WTC11 (cell line): ENCODE results near the gene ANO4. TPM values are rescaled to one million over a fixed set of nuclear protein-coding genes. Genes with fewer than 3 reads are reported as not detected.

Experiments used
- ATAC-seq: fragments of 200-7000 bp; cut with Tn5 transposase; 2 replicates; pipeline ENCODE4 v1.10.0; 2021; ENCODE audit warnings: mild to moderate bottlenecking, moderate library complexity
- CTCF ChIA-PET: fragments of 300-600 bp; sonication (Branson Sonifier 250); formaldehyde crosslinking; loops from one replicate; lab custom pipeline; 2021; ENCODE audit warnings: antibody characterized with exemption; lab: Charles Lee
- POLR2A ChIA-PET: fragments of 350-600 bp; sonication (Branson Sonifier 250); formaldehyde crosslinking; loops from one replicate; lab custom pipeline; 2021; ENCODE audit warnings: antibody characterized with exemption; lab: Charles Lee
- DNase-seq: peaks from one replicate; pipeline ENCODE4 v3.0.0; 2021; ENCODE audit warnings: low spot score
- H3K27ac Mint-ChIP-seq: 2 replicates; pipeline ENCODE4 v1.8.0; 2021; ENCODE audit warnings: mixed read lengths
- H3K27me3 Mint-ChIP-seq: 2 replicates; pipeline ENCODE4 v1.8.0; 2021; ENCODE audit warnings: low read depth, mild to moderate bottlenecking, moderate library complexity, mixed read lengths
- H3K36me3 Mint-ChIP-seq: 2 replicates; pipeline ENCODE4 v1.8.0; 2021; ENCODE audit warnings: mixed read lengths
- H3K4me1 Mint-ChIP-seq: 2 replicates; pipeline ENCODE4 v1.8.0; 2022; ENCODE audit warnings: mixed read lengths
- H3K4me3 Mint-ChIP-seq: 2 replicates; pipeline ENCODE4 v1.8.0; 2021; ENCODE audit warnings: mild to moderate bottlenecking, moderate library complexity, mixed read lengths
- H3K9me3 Mint-ChIP-seq: 2 replicates; pipeline ENCODE4 v1.8.0; 2021; ENCODE audit warnings: mixed read lengths
- ATF6 ChIP-seq: sonication (generic); formaldehyde crosslinking; IDR thresholded peaks from 2 replicates; pipeline ENCODE4 v1.8.1; 2023; ENCODE audit warnings: mild to moderate bottlenecking, missing genetic modification reagents
- EMX1 ChIP-seq: fragments of 250-450 bp; sonication (Bioruptor Pico); IDR thresholded peaks from 2 replicates; pipeline ENCODE4 v1.8.0; 2021; ENCODE audit warnings: mild to moderate bottlenecking
- ERG ChIP-seq: fragments of 250-450 bp; sonication (Bioruptor Pico); IDR thresholded peaks from 2 replicates; pipeline ENCODE4 v1.8.0; 2021; ENCODE audit warnings: mild to moderate bottlenecking
- IRF2 ChIP-seq: sonication (generic); formaldehyde crosslinking; IDR thresholded peaks from 2 replicates; pipeline ENCODE4 v1.8.0; 2022; ENCODE audit warnings: low read depth, missing genetic modification reagents, borderline replicate concordance
- JAZF1 ChIP-seq: fragments of 250-450 bp; sonication (Bioruptor Pico); IDR thresholded peaks from 2 replicates; pipeline ENCODE4 v1.9.0; 2021; ENCODE audit warnings: moderate library complexity, mild to moderate bottlenecking, inconsistent platforms
- JUN ChIP-seq: sonication (generic); formaldehyde crosslinking; IDR thresholded peaks from 2 replicates; pipeline ENCODE4 v1.8.0; 2023; ENCODE audit warnings: mild to moderate bottlenecking, missing genetic modification reagents
- MLX ChIP-seq: sonication (generic); formaldehyde crosslinking; IDR thresholded peaks from 2 replicates; pipeline ENCODE4 v1.8.1; 2023; ENCODE audit warnings: mild to moderate bottlenecking, missing genetic modification reagents, moderate library complexity
- RORB ChIP-seq: fragments of 250-450 bp; sonication (Bioruptor Pico); IDR thresholded peaks from 2 replicates; pipeline ENCODE4 v1.9.0; 2021; ENCODE audit warnings: mild to moderate bottlenecking
- SP1 ChIP-seq: sonication (generic); formaldehyde crosslinking; conservative IDR thresholded peaks from 2 replicates; pipeline ENCODE4 v1.8.1; 2022; ENCODE audit warnings: missing genetic modification reagents
- TEAD4 ChIP-seq: sonication (generic); formaldehyde crosslinking; IDR thresholded peaks from 2 replicates; pipeline ENCODE4 v1.8.0; 2022; ENCODE audit warnings: mild to moderate bottlenecking, missing genetic modification reagents
- ZNF138 ChIP-seq: sonication (generic); formaldehyde crosslinking; conservative IDR thresholded peaks from 2 replicates; pipeline ENCODE4 v1.8.1; 2022; ENCODE audit warnings: mild to moderate bottlenecking, moderate library complexity, missing genetic modification reagents
- ZNF425 ChIP-seq: fragments of 250-450 bp; sonication (Bioruptor Pico); conservative IDR thresholded peaks from 2 replicates; pipeline ENCODE4 v1.9.0; 2021; ENCODE audit warnings: mild to moderate bottlenecking
- ZNF532 ChIP-seq: fragments of 250-450 bp; sonication (Bioruptor Pico); IDR thresholded peaks from 2 replicates; pipeline ENCODE4 v1.9.0; 2021; ENCODE audit warnings: mild to moderate bottlenecking, borderline replicate concordance
- ZSCAN18 ChIP-seq: fragments of 250-450 bp; sonication (Bioruptor Pico); IDR thresholded peaks from 2 replicates; pipeline ENCODE4 v2.1.2; 2022; ENCODE audit warnings: mild to moderate bottlenecking, moderate library complexity
- total RNA-seq: library from RNA; stranded (reverse); gene quantifications from 3 replicates; pipeline ENCODE4 v1.2.3, GENCODE V29; 2021
- TF ChIP-seq, protein P1 (sequence below): sonication (generic); formaldehyde crosslinking; IDR thresholded peaks from 2 replicates; pipeline ENCODE4 v1.8.1; 2023; ENCODE audit warnings: mild to moderate bottlenecking, moderate library complexity, missing genetic modification reagents
- TF ChIP-seq, protein P2 (sequence below): sonication (generic); formaldehyde crosslinking; IDR thresholded peaks from 2 replicates; pipeline ENCODE4 v1.8.0; 2022; ENCODE audit warnings: mild to moderate bottlenecking, missing genetic modification reagents
- TF ChIP-seq, protein P3 (sequence below): sonication (generic); formaldehyde crosslinking; IDR thresholded peaks from 2 replicates; pipeline ENCODE4 v1.8.0; 2022; ENCODE audit warnings: mild to moderate bottlenecking, missing genetic modification reagents

Gene ANO4
- total RNA-seq, 1 experiment from 2014 or later = 2.6 TPM

DNA sequence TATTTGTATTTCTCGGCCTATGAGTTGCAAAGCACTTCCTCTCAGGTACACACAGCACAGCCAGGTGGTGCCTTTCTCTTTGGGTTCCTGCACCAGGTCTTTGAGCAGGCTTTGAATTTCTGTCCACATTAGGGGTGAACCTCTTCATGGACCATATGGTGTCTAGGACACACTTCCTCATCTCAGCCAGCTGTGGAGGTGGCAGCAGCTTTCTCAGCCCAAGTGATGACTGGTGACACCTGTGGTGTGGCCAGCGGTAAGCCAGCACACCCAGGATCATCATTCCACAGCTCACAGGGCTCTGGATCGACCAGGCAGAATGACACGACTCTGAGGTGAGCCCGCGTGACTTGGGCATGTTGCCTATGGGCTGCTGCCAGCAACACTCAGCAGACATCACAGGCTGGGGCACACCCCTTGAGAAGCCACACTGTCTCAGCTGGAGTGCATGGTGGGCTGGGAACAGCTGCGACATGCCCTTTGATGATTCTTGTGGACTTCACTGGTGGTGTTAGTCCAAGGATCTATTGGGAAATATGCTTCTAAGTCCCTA is 378.7 kb downstream of the ANO4 start:
- ATAC-seq (no peak), DNase-seq (no peak)
- ChIA-PET CTCF (interaction anchor here (0.6 to 1.3 kb wide), 7 partner anchors 13 to 197 kb away, joined by 3 to 8 read pairs (median 4); partner anchors contain the start of gene UTP20), POLR2A (interaction anchor here (0.5 kb wide), 1 partner anchor 331 kb away, joined by 3 read pairs; no protein-coding TSS in a partner anchor)
- Mint-ChIP-seq H3K4me3 (no peak overlapping the region), H3K36me3 (no peaks in the 10 kb centered on the region), H3K27me3 (no peaks in the 10 kb centered on the region; the same call in 1 of the 2 replicates), H3K27ac (no peak overlapping the region), H3K9me3 (no peaks in the 10 kb centered on the region), H3K4me1 (no peaks in the 10 kb centered on the region)
- TF ChIP-seq ZNF425 (CRISPR knock-in tag) = no peak
- TF ChIP-seq EMX1 (CRISPR knock-in tag) = no peak
- TF ChIP-seq RORB (CRISPR knock-in tag) = no peak
- TF ChIP-seq ERG (CRISPR knock-in tag) = no peak
- TF ChIP-seq, protein P1, sequence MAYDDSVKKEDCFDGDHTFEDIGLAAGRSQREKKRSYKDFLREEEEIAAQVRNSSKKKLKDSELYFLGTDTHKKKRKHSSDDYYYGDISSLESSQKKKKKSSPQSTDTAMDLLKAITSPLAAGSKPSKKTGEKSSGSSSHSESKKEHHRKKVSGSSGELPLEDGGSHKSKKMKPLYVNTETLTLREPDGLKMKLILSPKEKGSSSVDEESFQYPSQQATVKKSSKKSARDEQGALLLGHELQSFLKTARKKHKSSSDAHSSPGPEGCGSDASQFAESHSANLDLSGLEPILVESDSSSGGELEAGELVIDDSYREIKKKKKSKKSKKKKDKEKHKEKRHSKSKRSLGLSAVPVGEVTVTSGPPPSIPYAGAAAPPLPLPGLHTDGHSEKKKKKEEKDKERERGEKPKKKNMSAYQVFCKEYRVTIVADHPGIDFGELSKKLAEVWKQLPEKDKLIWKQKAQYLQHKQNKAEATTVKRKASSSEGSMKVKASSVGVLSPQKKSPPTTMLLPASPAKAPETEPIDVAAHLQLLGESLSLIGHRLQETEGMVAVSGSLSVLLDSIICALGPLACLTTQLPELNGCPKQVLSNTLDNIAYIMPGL = no peak
- TF ChIP-seq ZSCAN18 (CRISPR knock-in tag) = no peak
- TF ChIP-seq IRF2 (CRISPR knock-in tag) = no peak
- no peak for TF ChIP-seq JUN (CRISPR knock-in tag)
- TF ChIP-seq TEAD4 = no peak

DNA sequence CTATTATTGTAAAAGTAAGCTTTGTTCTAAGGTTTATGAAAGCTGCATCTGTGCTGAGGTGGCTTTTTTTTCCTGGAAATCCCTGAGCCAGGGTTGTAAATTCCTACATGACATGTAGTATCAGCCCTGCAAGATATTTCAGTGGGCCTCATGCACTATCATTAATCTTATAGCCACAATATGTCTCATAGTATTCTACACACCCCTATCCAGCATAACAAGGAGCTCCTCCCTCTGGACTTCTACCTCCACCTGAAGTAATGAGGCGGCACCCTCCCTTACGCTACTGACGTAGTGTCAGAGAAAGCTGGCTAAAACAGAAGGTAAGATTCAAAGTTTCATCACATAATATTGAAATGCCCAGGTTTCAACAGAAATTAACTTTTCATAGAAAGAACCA is 380.0 kb downstream of the ANO4 start:
- no peaks in the 10 kb centered on the region; the same call in 1 of the 2 replicates for H3K27me3 Mint-ChIP-seq
- no peaks in the 10 kb centered on the region for H3K4me1 Mint-ChIP-seq
- no peaks in the 10 kb centered on the region for H3K9me3 Mint-ChIP-seq
- ChIA-PET CTCF (interaction anchor here (0.9 kb wide), 1 partner anchor 149 kb away, joined by 3 read pairs; no protein-coding TSS in a partner anchor), POLR2A (interaction anchor here (0.5 kb wide), 1 partner anchor 730 kb away, joined by 3 read pairs; no protein-coding TSS in a partner anchor)
- no peak overlapping the region for H3K4me3 Mint-ChIP-seq
- no peak for DNase-seq
- H3K36me3 Mint-ChIP-seq = no peaks in the 10 kb centered on the region
- H3K27ac Mint-ChIP-seq = no peak overlapping the region
- ATAC-seq = no peak
- TF ChIP-seq JAZF1 (CRISPR knock-in tag) (no peak), ZNF138 (CRISPR knock-in tag) (no peak), SP1 (no peak), ATF6 (CRISPR knock-in tag) (no peak), MLX (CRISPR knock-in tag) (no peak), ZNF532 (no peak), EMX1 (CRISPR knock-in tag) (no peak)
- TF ChIP-seq, protein P2, sequence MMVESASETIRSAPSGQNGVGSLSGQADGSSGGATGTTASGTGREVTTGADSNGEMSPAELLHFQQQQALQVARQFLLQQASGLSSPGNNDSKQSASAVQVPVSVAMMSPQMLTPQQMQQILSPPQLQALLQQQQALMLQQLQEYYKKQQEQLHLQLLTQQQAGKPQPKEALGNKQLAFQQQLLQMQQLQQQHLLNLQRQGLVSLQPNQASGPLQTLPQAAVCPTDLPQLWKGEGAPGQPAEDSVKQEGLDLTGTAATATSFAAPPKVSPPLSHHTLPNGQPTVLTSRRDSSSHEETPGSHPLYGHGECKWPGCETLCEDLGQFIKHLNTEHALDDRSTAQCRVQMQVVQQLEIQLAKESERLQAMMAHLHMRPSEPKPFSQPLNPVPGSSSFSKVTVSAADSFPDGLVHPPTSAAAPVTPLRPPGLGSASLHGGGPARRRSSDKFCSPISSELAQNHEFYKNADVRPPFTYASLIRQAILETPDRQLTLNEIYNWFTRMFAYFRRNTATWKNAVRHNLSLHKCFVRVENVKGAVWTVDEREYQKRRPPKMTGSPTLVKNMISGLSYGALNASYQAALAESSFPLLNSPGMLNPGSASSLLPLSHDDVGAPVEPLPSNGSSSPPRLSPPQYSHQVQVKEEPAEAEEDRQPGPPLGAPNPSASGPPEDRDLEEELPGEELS = no peak
- TF ChIP-seq, protein P3, sequence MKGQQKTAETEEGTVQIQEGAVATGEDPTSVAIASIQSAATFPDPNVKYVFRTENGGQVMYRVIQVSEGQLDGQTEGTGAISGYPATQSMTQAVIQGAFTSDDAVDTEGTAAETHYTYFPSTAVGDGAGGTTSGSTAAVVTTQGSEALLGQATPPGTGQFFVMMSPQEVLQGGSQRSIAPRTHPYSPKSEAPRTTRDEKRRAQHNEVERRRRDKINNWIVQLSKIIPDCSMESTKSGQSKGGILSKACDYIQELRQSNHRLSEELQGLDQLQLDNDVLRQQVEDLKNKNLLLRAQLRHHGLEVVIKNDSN (CRISPR knock-in tag) = no peak
